H9 (cell line): ENCODE data around the gene TMEM269. TPM values are rescaled to one million over a fixed set of nuclear protein-coding genes. Genes with fewer than 3 reads are reported as not detected.

Source experiments
- DNase-seq: peaks from one replicate; pipeline ENCODE4 v3.0.0-alpha.2; 2017
- H2AFZ ChIP-seq: one replicate; pipeline ENCODE4 v1.6.1; 2013; ENCODE audit warnings: mild to moderate bottlenecking, low read length, control low read depth, moderate library complexity
- H2AK5ac ChIP-seq: 2 replicates; pipeline ENCODE4 v1.6.1; 2013; ENCODE audit warnings: low read length, control low read depth, mixed read lengths; ENCODE audit not compliant: insufficient read length
- H2BK120ac ChIP-seq: one replicate; pipeline ENCODE4 v1.6.1; 2013; ENCODE audit warnings: low read depth, mild to moderate bottlenecking, low read length, control low read depth, inconsistent platforms; ENCODE audit not compliant: poor library complexity, severe bottlenecking
- H2BK12ac ChIP-seq: 2 replicates; pipeline ENCODE4 v1.6.1; 2013; ENCODE audit warnings: low read length, control low read depth, mixed read lengths, low read depth; ENCODE audit not compliant: insufficient read length
- H2BK15ac ChIP-seq: 2 replicates; pipeline ENCODE4 v1.6.1; 2013; ENCODE audit warnings: low read depth, low read length, control low read depth
- H2BK20ac ChIP-seq: one replicate; pipeline ENCODE4 v1.6.1; 2013; ENCODE audit warnings: low read depth, mild to moderate bottlenecking, low read length, control low read depth, inconsistent platforms; ENCODE audit not compliant: poor library complexity, severe bottlenecking
- H2BK5ac ChIP-seq: 2 replicates; pipeline ENCODE4 v1.6.1; 2013; ENCODE audit warnings: low read length, control low read depth, mixed read lengths; ENCODE audit not compliant: insufficient read length
- H3K14ac ChIP-seq: 2 replicates; pipeline ENCODE4 v1.6.1; 2013; ENCODE audit warnings: low read length, control low read depth; ENCODE audit not compliant: insufficient read depth
- H3K18ac ChIP-seq: 2 replicates; pipeline ENCODE4 v1.6.1; 2013; ENCODE audit warnings: low read depth, mild to moderate bottlenecking, mixed read lengths, low read length, control low read depth; ENCODE audit not compliant: insufficient read length
- H3K23ac ChIP-seq: 2 replicates; pipeline ENCODE4 v1.6.1; 2013; ENCODE audit warnings: low read length, control low read depth, mixed read lengths, low read depth; ENCODE audit not compliant: insufficient read length
- H3K23me2 ChIP-seq: 2 replicates; pipeline ENCODE4 v1.6.1; 2013; ENCODE audit warnings: low read depth, mild to moderate bottlenecking, mixed read lengths, low read length, control low read depth; ENCODE audit not compliant: insufficient read length, poor library complexity, severe bottlenecking
- H3K27ac ChIP-seq: 2 replicates; pipeline ENCODE4 v1.5.1; 2013; ENCODE audit warnings: low read length, control low read depth, mixed read lengths, low read depth; ENCODE audit not compliant: insufficient read length
- H3K27me3 ChIP-seq: 2 replicates; pipeline ENCODE4 v1.6.1; 2013; ENCODE audit warnings: low read length, control low read depth, inconsistent platforms; ENCODE audit not compliant: insufficient read depth
- H3K4ac ChIP-seq: 2 replicates; pipeline ENCODE4 v1.6.1; 2013; ENCODE audit warnings: low read depth, mild to moderate bottlenecking, control low read depth, inconsistent platforms, low read length, moderate library complexity
- H3K4me1 ChIP-seq: 2 replicates; pipeline ENCODE4 v1.6.1; 2013; ENCODE audit warnings: low read length, control low read depth, inconsistent platforms; ENCODE audit not compliant: insufficient read depth
- H3K4me2 ChIP-seq: 2 replicates; pipeline ENCODE4 v1.6.1; 2013; ENCODE audit warnings: low read length, control low read depth, mixed read lengths; ENCODE audit not compliant: insufficient read length, insufficient read depth
- H3K56ac ChIP-seq: 2 replicates; pipeline ENCODE4 v1.6.1; 2013; ENCODE audit warnings: low read depth, mild to moderate bottlenecking, mixed read lengths, low read length, control low read depth; ENCODE audit not compliant: insufficient read length
- H3K79me1 ChIP-seq: 2 replicates; pipeline ENCODE4 v1.6.1; 2013; ENCODE audit warnings: low read depth, mild to moderate bottlenecking, moderate library complexity, low read length, control low read depth, inconsistent platforms; ENCODE audit not compliant: insufficient read depth, poor library complexity, severe bottlenecking
- H3K79me2 ChIP-seq: 2 replicates; pipeline ENCODE4 v1.6.1; 2013; ENCODE audit warnings: low read length, control low read depth, inconsistent platforms; ENCODE audit not compliant: insufficient read depth
- H3K9ac ChIP-seq: 2 replicates; pipeline ENCODE4 v1.6.1; 2013; ENCODE audit warnings: low read length, control low read depth, mixed read lengths; ENCODE audit not compliant: insufficient read length; ENCODE audit errors: extremely low read depth
- H3K9me3 ChIP-seq: one replicate; pipeline ENCODE4 v1.6.1; 2013; ENCODE audit warnings: low read depth, low read length, inconsistent platforms; ENCODE audit not compliant: control insufficient read depth
- H3T11ph ChIP-seq: one replicate; pipeline ENCODE4 v1.6.1; 2013; ENCODE audit warnings: mild to moderate bottlenecking, low read length, control low read depth, inconsistent platforms
- H4K20me1 ChIP-seq: one replicate; pipeline ENCODE4 v1.6.1; 2013; ENCODE audit not compliant: control insufficient read depth, insufficient read length, insufficient read depth
- H4K5ac ChIP-seq: 2 replicates; pipeline ENCODE4 v1.6.1; 2013; ENCODE audit warnings: low read depth, mild to moderate bottlenecking, mixed read lengths, low read length, control low read depth; ENCODE audit not compliant: insufficient read length
- H4K8ac ChIP-seq: replicated peaks from 2 replicates; pipeline ENCODE4 v1.6.1; 2013; ENCODE audit warnings: low read length, control low read depth, mixed read lengths, low read depth; ENCODE audit not compliant: insufficient read length
- H4K91ac ChIP-seq: 2 replicates; pipeline ENCODE4 v1.6.1; 2013; ENCODE audit warnings: low read depth, mild to moderate bottlenecking, moderate library complexity, mixed read lengths, low read length, control low read depth; ENCODE audit not compliant: insufficient read length
- H3K27ac Mint-ChIP-seq, 3 experiments: 2 replicates in 2 of 3; 3 replicates in 1 of 3; pipeline ENCODE4 v1.8.0; 2020 to 2021; ENCODE audit warnings: mixed read lengths in 3 of 3, mild to moderate bottlenecking in 1 of 3, moderate library complexity in 1 of 3
- H3K27me3 Mint-ChIP-seq: 2 replicates; pipeline ENCODE4 v1.8.0; 2021; ENCODE audit warnings: low read depth, mild to moderate bottlenecking, moderate library complexity, mixed read lengths
- H3K36me3 Mint-ChIP-seq, 3 experiments: 2 replicates in 2 of 3; 3 replicates in 1 of 3; pipeline ENCODE4 v1.8.0; 2020 to 2021; ENCODE audit warnings: low read depth in 3 of 3, mixed read lengths in 3 of 3; ENCODE audit not compliant: insufficient read depth in 1 of 3
- H3K4me1 Mint-ChIP-seq, 2 experiments: 2 replicates each; pipeline ENCODE4 v1.8.0; 2020; ENCODE audit warnings: mixed read lengths in 2 of 2
- H3K4me3 Mint-ChIP-seq, 2 experiments: 2 replicates in 1 of 2; 3 replicates in 1 of 2; pipeline ENCODE4 v1.8.0; 2020 to 2021; ENCODE audit warnings: mild to moderate bottlenecking in 2 of 2, mixed read lengths in 2 of 2, moderate library complexity in 1 of 2
- H3K9me3 Mint-ChIP-seq, 2 experiments: 2 replicates in 1 of 2; 3 replicates in 1 of 2; pipeline ENCODE4 v1.8.0; 2020; ENCODE audit warnings: mild to moderate bottlenecking in 2 of 2, mixed read lengths in 2 of 2, moderate library complexity in 1 of 2
- WGBS: extraction: QIAGEN DNeasy Blood & Tissue Kit; methylation state at CpG from one replicate; pipeline ENCODE4 v1.1.7; 2013; ENCODE audit warnings: missing lambda C conversion rate, low lambda C conversion rate, mixed read lengths; ENCODE audit not compliant: insufficient read length; ENCODE audit errors: extremely low coverage; 5-methylcytosine and 5-hydroxymethylcytosine counted together
- total RNA-seq: library from RNA; stranded (reverse); gene quantifications from 2 replicates; pipeline ENCODE4 v1.2.1, GENCODE V29; 2021
- TF ChIP-seq, protein P1 (sequence below): fragments of 200-600 bp; sonication (generic); conservative IDR thresholded peaks from 3 replicates; pipeline ENCODE4 v1.8.0; 2021; ENCODE audit warnings: antibody characterized with exemption, mild to moderate bottlenecking

The TMEM269 gene
- total RNA-seq, 1 experiment from 2014 or later = 0.17 TPM

DNA sequence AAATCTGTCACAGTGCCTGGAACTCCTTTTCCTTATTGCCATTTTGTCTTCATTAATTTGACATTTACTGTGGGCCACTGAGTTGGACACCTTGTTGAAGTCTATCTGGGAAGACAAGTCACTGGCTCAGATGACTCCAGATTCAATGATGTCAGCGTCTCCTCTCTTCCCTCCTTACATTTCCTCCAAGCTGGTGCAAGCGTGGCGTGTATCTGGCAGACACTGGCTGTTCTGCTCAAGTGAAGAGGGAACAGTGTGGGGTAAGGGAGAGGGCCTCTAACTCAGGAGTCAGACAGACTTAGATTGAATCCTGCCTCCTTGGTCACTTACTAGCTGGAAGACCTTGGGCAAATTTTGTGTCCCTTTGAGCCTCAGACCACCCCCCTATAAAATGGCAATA lies 52.9 kb downstream of the TMEM269 start:
- Histone ChIP-seq H3K18ac (no peak overlapping the region), H3K79me1 (no peaks in the 10 kb centered on the region), H2BK120ac (no peak overlapping the region), H4K20me1 (no peaks in the 10 kb centered on the region), H2AK5ac (no peak overlapping the region), H3K9me3 (no peaks in the 10 kb centered on the region), H3K56ac (no peak overlapping the region), H4K91ac (no peak overlapping the region), H3K4me1 (no peaks in the 10 kb centered on the region), H2BK20ac (no peak overlapping the region), H3K27ac (no peak overlapping the region), H3K4me2 (no peak overlapping the region), H3K27me3 (no peaks in the 10 kb centered on the region), H3K4ac (no peak overlapping the region), H2BK5ac (no peak overlapping the region), H2BK12ac (no peak overlapping the region), H4K8ac (no peak overlapping the region), H3K79me2 (no peaks in the 10 kb centered on the region), H2BK15ac (no peak overlapping the region), H3K9ac (no peak overlapping the region), H3K23me2 (no peaks in the 10 kb centered on the region), H3K23ac (no peak overlapping the region), H2AFZ (no peak overlapping the region), H3K14ac (no peak overlapping the region), H3T11ph (no peak overlapping the region), H4K5ac (no peak overlapping the region)
- TF ChIP-seq, protein P1, sequence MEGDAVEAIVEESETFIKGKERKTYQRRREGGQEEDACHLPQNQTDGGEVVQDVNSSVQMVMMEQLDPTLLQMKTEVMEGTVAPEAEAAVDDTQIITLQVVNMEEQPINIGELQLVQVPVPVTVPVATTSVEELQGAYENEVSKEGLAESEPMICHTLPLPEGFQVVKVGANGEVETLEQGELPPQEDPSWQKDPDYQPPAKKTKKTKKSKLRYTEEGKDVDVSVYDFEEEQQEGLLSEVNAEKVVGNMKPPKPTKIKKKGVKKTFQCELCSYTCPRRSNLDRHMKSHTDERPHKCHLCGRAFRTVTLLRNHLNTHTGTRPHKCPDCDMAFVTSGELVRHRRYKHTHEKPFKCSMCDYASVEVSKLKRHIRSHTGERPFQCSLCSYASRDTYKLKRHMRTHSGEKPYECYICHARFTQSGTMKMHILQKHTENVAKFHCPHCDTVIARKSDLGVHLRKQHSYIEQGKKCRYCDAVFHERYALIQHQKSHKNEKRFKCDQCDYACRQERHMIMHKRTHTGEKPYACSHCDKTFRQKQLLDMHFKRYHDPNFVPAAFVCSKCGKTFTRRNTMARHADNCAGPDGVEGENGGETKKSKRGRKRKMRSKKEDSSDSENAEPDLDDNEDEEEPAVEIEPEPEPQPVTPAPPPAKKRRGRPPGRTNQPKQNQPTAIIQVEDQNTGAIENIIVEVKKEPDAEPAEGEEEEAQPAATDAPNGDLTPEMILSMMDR = no peak
- H3K27ac Mint-ChIP-seq = no peak overlapping the region
- no peaks in the 10 kb centered on the region for H3K9me3 Mint-ChIP-seq
- no peaks in the 10 kb centered on the region for H3K4me1 Mint-ChIP-seq
- H3K36me3 Mint-ChIP-seq = peaks cover 4 to 11% (median 8%) of the 10 kb centered on the region in 3 experiments; a peak in 5 of 7 replicates
- no peaks in the 10 kb centered on the region for H3K27me3 Mint-ChIP-seq
- no peak overlapping the region for H3K4me3 Mint-ChIP-seq
- no CpG with 5 or more reads among the region's 3 CpGs for WGBS
- DNase-seq = no peak
